ENCODE measurements around the gene LINGO4.

GRCh38 chr1:151809290-151809984, 4.2 kb upstream of the LINGO4 start:
- TF ChIP-seq, protein P1, sequence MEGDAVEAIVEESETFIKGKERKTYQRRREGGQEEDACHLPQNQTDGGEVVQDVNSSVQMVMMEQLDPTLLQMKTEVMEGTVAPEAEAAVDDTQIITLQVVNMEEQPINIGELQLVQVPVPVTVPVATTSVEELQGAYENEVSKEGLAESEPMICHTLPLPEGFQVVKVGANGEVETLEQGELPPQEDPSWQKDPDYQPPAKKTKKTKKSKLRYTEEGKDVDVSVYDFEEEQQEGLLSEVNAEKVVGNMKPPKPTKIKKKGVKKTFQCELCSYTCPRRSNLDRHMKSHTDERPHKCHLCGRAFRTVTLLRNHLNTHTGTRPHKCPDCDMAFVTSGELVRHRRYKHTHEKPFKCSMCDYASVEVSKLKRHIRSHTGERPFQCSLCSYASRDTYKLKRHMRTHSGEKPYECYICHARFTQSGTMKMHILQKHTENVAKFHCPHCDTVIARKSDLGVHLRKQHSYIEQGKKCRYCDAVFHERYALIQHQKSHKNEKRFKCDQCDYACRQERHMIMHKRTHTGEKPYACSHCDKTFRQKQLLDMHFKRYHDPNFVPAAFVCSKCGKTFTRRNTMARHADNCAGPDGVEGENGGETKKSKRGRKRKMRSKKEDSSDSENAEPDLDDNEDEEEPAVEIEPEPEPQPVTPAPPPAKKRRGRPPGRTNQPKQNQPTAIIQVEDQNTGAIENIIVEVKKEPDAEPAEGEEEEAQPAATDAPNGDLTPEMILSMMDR (IDR thresholded peaks at IDR 0.05), result no peak
- TF ChIP-seq POLR2AphosphoS5 (IDR thresholded peaks at IDR 0.05) (no peak), POLR2A (IDR thresholded peaks at IDR 0.05) (no peak)

Measured in suprapubic skin (tissue), 4 donors.